ENCODE data around the gene CYP4B1. TPM values are rescaled to one million over a fixed set of nuclear protein-coding genes. Genes with fewer than 3 reads are reported as not detected.

CYP4B1 gene
- total RNA-seq, 1 experiment from 2014 or later = 0.24 TPM

DNA sequence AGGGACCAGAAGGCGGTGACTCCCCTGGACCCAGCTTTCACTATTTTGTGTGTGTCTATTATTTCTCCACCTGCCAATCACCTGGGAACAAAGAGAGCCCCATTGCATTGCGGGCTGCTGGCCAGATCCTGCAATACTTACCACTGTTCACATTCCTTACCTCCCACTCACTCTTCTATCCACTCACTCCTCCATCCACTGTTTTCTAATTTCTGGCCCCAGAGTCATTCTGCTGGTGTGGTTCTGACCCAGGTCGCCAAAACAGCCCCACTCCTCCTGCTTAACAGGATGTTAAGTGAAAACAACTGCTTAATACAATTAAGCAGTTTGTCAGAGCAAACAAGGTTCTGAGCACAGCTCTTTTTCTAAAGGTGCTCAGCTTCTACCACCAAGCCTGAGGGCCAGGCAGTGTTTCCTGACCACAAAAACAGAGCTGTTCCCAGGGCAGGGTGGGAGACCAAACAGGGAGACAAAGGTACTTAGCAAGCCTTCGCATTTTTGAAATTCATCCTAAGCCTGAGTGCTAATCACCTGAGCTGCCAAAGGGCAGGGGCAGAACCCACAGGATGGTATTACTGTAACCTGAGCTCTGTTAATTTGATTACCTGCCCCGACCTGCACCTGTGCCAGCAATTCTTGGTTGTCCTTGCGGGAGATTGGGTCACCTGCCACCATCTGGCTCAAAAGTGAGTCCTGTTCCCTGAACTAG is 41.4 kb upstream of the CYP4B1 start:
- ATAC-seq (peak; percentile 89), DNase-seq (ENCODE audit: low spot score) (no peak)
- no peak overlapping the region; the same call in 1 of the 2 replicates for H3K4me3 Mint-ChIP-seq
- no peaks in the 10 kb centered on the region for H3K36me3 Mint-ChIP-seq
- ChIA-PET POLR2A (no interaction called here), CTCF (interaction anchor here (0.6 to 2.3 kb wide), 6 partner anchors 10 to 422 kb away, joined by 3 to 28 read pairs (median 5); no protein-coding TSS in a partner anchor)
- TF ChIP-seq NR1H2 (CRISPR knock-in tag; IDR thresholded peaks at IDR 0.05) (no peak), IRF1 (CRISPR knock-in tag; IDR thresholded peaks at IDR 0.05) (no peak), USF2 (CRISPR knock-in tag; IDR thresholded peaks at IDR 0.05) (no peak), GRHL2 (CRISPR knock-in tag; IDR thresholded peaks at IDR 0.05; ENCODE audit: insufficient replicate concordance, severe bottlenecking) (no peak), RORB (CRISPR knock-in tag; IDR thresholded peaks at IDR 0.05) (no peak), GTF2I (CRISPR knock-in tag; conservative IDR thresholded peaks at IDR 0.05) (no peak), SOX15 (CRISPR knock-in tag; IDR thresholded peaks at IDR 0.05) (no peak), JAZF1 (CRISPR knock-in tag; IDR thresholded peaks at IDR 0.05) (no peak), TCF7 (CRISPR knock-in tag; IDR thresholded peaks at IDR 0.05; ENCODE audit: low read depth) (no peak), NR2C2 (CRISPR knock-in tag; IDR thresholded peaks at IDR 0.05) (no peak), GABPB1 (CRISPR knock-in tag; IDR thresholded peaks at IDR 0.05) (no peak), ZNF425 (CRISPR knock-in tag; conservative IDR thresholded peaks at IDR 0.05) (no peak), ZNF416 (CRISPR knock-in tag; IDR thresholded peaks at IDR 0.05) (no peak), HMGXB4 (CRISPR knock-in tag; IDR thresholded peaks at IDR 0.05) (no peak)
- TF ChIP-seq, protein P1, sequence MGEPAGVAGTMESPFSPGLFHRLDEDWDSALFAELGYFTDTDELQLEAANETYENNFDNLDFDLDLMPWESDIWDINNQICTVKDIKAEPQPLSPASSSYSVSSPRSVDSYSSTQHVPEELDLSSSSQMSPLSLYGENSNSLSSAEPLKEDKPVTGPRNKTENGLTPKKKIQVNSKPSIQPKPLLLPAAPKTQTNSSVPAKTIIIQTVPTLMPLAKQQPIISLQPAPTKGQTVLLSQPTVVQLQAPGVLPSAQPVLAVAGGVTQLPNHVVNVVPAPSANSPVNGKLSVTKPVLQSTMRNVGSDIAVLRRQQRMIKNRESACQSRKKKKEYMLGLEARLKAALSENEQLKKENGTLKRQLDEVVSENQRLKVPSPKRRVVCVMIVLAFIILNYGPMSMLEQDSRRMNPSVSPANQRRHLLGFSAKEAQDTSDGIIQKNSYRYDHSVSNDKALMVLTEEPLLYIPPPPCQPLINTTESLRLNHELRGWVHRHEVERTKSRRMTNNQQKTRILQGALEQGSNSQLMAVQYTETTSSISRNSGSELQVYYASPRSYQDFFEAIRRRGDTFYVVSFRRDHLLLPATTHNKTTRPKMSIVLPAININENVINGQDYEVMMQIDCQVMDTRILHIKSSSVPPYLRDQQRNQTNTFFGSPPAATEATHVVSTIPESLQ (CRISPR knock-in tag; IDR thresholded peaks at IDR 0.05) = no peak
- TF ChIP-seq, protein P2, sequence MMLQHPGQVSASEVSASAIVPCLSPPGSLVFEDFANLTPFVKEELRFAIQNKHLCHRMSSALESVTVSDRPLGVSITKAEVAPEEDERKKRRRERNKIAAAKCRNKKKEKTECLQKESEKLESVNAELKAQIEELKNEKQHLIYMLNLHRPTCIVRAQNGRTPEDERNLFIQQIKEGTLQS (CRISPR knock-in tag; conservative IDR thresholded peaks at IDR 0.05) = no peak
- TF ChIP-seq, protein P3, sequence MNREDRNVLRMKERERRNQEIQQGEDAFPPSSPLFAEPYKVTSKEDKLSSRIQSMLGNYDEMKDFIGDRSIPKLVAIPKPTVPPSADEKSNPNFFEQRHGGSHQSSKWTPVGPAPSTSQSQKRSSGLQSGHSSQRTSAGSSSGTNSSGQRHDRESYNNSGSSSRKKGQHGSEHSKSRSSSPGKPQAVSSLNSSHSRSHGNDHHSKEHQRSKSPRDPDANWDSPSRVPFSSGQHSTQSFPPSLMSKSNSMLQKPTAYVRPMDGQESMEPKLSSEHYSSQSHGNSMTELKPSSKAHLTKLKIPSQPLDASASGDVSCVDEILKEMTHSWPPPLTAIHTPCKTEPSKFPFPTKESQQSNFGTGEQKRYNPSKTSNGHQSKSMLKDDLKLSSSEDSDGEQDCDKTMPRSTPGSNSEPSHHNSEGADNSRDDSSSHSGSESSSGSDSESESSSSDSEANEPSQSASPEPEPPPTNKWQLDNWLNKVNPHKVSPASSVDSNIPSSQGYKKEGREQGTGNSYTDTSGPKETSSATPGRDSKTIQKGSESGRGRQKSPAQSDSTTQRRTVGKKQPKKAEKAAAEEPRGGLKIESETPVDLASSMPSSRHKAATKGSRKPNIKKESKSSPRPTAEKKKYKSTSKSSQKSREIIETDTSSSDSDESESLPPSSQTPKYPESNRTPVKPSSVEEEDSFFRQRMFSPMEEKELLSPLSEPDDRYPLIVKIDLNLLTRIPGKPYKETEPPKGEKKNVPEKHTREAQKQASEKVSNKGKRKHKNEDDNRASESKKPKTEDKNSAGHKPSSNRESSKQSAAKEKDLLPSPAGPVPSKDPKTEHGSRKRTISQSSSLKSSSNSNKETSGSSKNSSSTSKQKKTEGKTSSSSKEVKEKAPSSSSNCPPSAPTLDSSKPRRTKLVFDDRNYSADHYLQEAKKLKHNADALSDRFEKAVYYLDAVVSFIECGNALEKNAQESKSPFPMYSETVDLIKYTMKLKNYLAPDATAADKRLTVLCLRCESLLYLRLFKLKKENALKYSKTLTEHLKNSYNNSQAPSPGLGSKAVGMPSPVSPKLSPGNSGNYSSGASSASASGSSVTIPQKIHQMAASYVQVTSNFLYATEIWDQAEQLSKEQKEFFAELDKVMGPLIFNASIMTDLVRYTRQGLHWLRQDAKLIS (CRISPR knock-in tag; IDR thresholded peaks at IDR 0.05; ENCODE audit: borderline replicate concordance) = no peak
- TF ChIP-seq, protein P4, sequence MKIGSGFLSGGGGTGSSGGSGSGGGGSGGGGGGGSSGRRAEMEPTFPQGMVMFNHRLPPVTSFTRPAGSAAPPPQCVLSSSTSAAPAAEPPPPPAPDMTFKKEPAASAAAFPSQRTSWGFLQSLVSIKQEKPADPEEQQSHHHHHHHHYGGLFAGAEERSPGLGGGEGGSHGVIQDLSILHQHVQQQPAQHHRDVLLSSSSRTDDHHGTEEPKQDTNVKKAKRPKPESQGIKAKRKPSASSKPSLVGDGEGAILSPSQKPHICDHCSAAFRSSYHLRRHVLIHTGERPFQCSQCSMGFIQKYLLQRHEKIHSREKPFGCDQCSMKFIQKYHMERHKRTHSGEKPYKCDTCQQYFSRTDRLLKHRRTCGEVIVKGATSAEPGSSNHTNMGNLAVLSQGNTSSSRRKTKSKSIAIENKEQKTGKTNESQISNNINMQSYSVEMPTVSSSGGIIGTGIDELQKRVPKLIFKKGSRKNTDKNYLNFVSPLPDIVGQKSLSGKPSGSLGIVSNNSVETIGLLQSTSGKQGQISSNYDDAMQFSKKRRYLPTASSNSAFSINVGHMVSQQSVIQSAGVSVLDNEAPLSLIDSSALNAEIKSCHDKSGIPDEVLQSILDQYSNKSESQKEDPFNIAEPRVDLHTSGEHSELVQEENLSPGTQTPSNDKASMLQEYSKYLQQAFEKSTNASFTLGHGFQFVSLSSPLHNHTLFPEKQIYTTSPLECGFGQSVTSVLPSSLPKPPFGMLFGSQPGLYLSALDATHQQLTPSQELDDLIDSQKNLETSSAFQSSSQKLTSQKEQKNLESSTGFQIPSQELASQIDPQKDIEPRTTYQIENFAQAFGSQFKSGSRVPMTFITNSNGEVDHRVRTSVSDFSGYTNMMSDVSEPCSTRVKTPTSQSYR (CRISPR knock-in tag; IDR thresholded peaks at IDR 0.05) = no peak
- TF ChIP-seq, protein P5, sequence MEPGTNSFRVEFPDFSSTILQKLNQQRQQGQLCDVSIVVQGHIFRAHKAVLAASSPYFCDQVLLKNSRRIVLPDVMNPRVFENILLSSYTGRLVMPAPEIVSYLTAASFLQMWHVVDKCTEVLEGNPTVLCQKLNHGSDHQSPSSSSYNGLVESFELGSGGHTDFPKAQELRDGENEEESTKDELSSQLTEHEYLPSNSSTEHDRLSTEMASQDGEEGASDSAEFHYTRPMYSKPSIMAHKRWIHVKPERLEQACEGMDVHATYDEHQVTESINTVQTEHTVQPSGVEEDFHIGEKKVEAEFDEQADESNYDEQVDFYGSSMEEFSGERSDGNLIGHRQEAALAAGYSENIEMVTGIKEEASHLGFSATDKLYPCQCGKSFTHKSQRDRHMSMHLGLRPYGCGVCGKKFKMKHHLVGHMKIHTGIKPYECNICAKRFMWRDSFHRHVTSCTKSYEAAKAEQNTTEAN (CRISPR knock-in tag; IDR thresholded peaks at IDR 0.05) = no peak
- peaks cover 33% of the 10 kb centered on the region for H3K4me1 Mint-ChIP-seq
- peak overlapping the region; percentile 89 for H3K27ac Mint-ChIP-seq
- peaks cover 14% of the 10 kb centered on the region; the same call in 1 of the 2 replicates for H3K9me3 Mint-ChIP-seq
- H3K27me3 Mint-ChIP-seq (ENCODE audit: low read depth) = peaks cover 10% of the 10 kb centered on the region
